ENCODE data around the gene CLK1. TPM values are rescaled to one million over a fixed set of nuclear protein-coding genes. Genes with fewer than 3 reads are reported as not detected.

Gene CLK1
- total RNA-seq, 2 experiments from 2014 or later: 74.9 to 104 TPM

GRCh38 chr2:200850512-200851256 is 13.8 kb downstream of the CLK1 start:
- DNase-seq (ENCODE audit: low spot score): no peak
- ChIA-PET CTCF (ENCODE audit: unreplicated experiment) (no interaction called here), POLR2A (interaction anchor here (1.4 kb wide), 1 partner anchor 18 kb away, joined by 3 read pairs; no protein-coding TSS in a partner anchor)
- Histone ChIP-seq H3K9me3 (ENCODE audit: low read length) (no peaks in the 10 kb centered on the region), H4K20me1 (ENCODE audit: insufficient read depth, low read length) (no peaks in the 10 kb centered on the region; the same call in 1 of the 2 replicates), H3K9me2 (ENCODE audit: insufficient read depth, low read length) (no peaks in the 10 kb centered on the region), H3K79me2 (ENCODE audit: insufficient read depth, low read depth, low read length) (no peaks in the 10 kb centered on the region), H2AFZ (ENCODE audit: low read length) (no peak overlapping the region), H3K36me3 (ENCODE audit: insufficient read depth, low read length) (peaks cover 55% of the 10 kb centered on the region), H3K4me3 (ENCODE audit: low read depth, low read length, poor library complexity, severe bottlenecking) (no peak overlapping the region), H3K27ac (ENCODE audit: low read depth, low read length, poor library complexity, severe bottlenecking) (no peak overlapping the region), H3K4me2 (ENCODE audit: low read length) (no peak overlapping the region), H3K4me1 (ENCODE audit: insufficient read depth, low read length, poor library complexity, severe bottlenecking) (no peaks in the 10 kb centered on the region)
- BruUV-seq (replicated peaks): TSS peak; percentile 19
- TF ChIP-seq EZH2phosphoT487 (IDR thresholded peaks at IDR 0.05; ENCODE audit: borderline replicate concordance, low read depth, low read length) (no peak), CTCF (conservative IDR thresholded peaks at IDR 0.05; ENCODE audit: low read length) (no peak)
- intact Hi-C loops (cut with micrococcal nuclease; ENCODE audit: unreplicated experiment): no loop called here

- H3K4me1 ChIP-seq (ENCODE audit: insufficient read depth, low read length, poor library complexity, severe bottlenecking): no peaks in the 10 kb centered on the region
- H3K27ac ChIP-seq (ENCODE audit: low read depth, low read length, poor library complexity, severe bottlenecking): no peak overlapping the region
- peaks cover 27% of the 10 kb centered on the region for H3K36me3 ChIP-seq (ENCODE audit: insufficient read depth, low read length)
- ChIA-PET CTCF (ENCODE audit: unreplicated experiment) (no interaction called here), POLR2A (interaction anchor here (0.6 to 1.0 kb wide), 4 partner anchors 11 to 31 kb away, joined by 3 to 4 read pairs (median 4); no protein-coding TSS in a partner anchor)
- no TSS peak for BruUV-seq (replicated peaks)
- H3K9me2 ChIP-seq (ENCODE audit: insufficient read depth, low read length): no peaks in the 10 kb centered on the region
- H2AFZ ChIP-seq (ENCODE audit: low read length): no peak overlapping the region
- no peak for DNase-seq (ENCODE audit: low spot score)
- no peak overlapping the region for H3K4me3 ChIP-seq (ENCODE audit: low read depth, low read length, poor library complexity, severe bottlenecking)
- no peaks in the 10 kb centered on the region; the same call in 1 of the 2 replicates for H4K20me1 ChIP-seq (ENCODE audit: insufficient read depth, low read length)
- H3K79me2 ChIP-seq (ENCODE audit: insufficient read depth, low read depth, low read length): no peaks in the 10 kb centered on the region
- H3K4me2 ChIP-seq (ENCODE audit: low read length): no peak overlapping the region
- H3K9me3 ChIP-seq (ENCODE audit: low read length): no peaks in the 10 kb centered on the region
- intact Hi-C loops (cut with micrococcal nuclease; ENCODE audit: unreplicated experiment): no loop called here
- TF ChIP-seq EZH2phosphoT487 (IDR thresholded peaks at IDR 0.05; ENCODE audit: borderline replicate concordance, low read depth, low read length) (no peak), CTCF (conservative IDR thresholded peaks at IDR 0.05; ENCODE audit: low read length) (no peak)
Measured at GRCh38 chr2:200847939-200848338, 16.5 kb downstream of the CLK1 start.

- H3K79me2 ChIP-seq (ENCODE audit: insufficient read depth, low read depth, low read length): no peaks in the 10 kb centered on the region
- H4K20me1 ChIP-seq (ENCODE audit: insufficient read depth, low read length): no peaks in the 10 kb centered on the region; the same call in 1 of the 2 replicates
- H3K9me2 ChIP-seq (ENCODE audit: insufficient read depth, low read length): no peaks in the 10 kb centered on the region
- intact Hi-C loops (cut with micrococcal nuclease; ENCODE audit: unreplicated experiment): no loop called here
- H3K4me2 ChIP-seq (ENCODE audit: low read length): no peak overlapping the region
- ChIA-PET CTCF (ENCODE audit: unreplicated experiment) (no interaction called here), POLR2A (interaction anchor here (0.7 to 1.0 kb wide), 2 partner anchors 12 to 13 kb away, joined by 4 read pairs; no protein-coding TSS in a partner anchor)
- no peak for DNase-seq (ENCODE audit: low spot score)
- H3K27ac ChIP-seq (ENCODE audit: low read depth, low read length, poor library complexity, severe bottlenecking): no peak overlapping the region
- no TSS peak for BruUV-seq (replicated peaks)
- H3K9me3 ChIP-seq (ENCODE audit: low read length): no peaks in the 10 kb centered on the region
- H3K4me3 ChIP-seq (ENCODE audit: low read depth, low read length, poor library complexity, severe bottlenecking): no peak overlapping the region
- H3K4me1 ChIP-seq (ENCODE audit: insufficient read depth, low read length, poor library complexity, severe bottlenecking): no peaks in the 10 kb centered on the region
- TF ChIP-seq CTCF (conservative IDR thresholded peaks at IDR 0.05; ENCODE audit: low read length) (no peak), EZH2phosphoT487 (IDR thresholded peaks at IDR 0.05; ENCODE audit: borderline replicate concordance, low read depth, low read length) (no peak)
- peaks cover 21% of the 10 kb centered on the region for H3K36me3 ChIP-seq (ENCODE audit: insufficient read depth, low read length)
- no peak overlapping the region for H2AFZ ChIP-seq (ENCODE audit: low read length)
Measured at GRCh38 chr2:200847269-200847668, 17.2 kb downstream of the CLK1 start.
